ENCODE results near the gene CFAP20. TPM values are rescaled to one million over a fixed set of nuclear protein-coding genes. Genes with fewer than 3 reads are reported as not detected.
"Not testable (repeated sequence)": the region's sequence is repeated elsewhere in the genome, so short reads cannot be mapped to it uniquely, and the experiment has no call there.

The CFAP20 gene
- total RNA-seq, 1 donor from 2014 or later: 30.3 TPM

DNA sequence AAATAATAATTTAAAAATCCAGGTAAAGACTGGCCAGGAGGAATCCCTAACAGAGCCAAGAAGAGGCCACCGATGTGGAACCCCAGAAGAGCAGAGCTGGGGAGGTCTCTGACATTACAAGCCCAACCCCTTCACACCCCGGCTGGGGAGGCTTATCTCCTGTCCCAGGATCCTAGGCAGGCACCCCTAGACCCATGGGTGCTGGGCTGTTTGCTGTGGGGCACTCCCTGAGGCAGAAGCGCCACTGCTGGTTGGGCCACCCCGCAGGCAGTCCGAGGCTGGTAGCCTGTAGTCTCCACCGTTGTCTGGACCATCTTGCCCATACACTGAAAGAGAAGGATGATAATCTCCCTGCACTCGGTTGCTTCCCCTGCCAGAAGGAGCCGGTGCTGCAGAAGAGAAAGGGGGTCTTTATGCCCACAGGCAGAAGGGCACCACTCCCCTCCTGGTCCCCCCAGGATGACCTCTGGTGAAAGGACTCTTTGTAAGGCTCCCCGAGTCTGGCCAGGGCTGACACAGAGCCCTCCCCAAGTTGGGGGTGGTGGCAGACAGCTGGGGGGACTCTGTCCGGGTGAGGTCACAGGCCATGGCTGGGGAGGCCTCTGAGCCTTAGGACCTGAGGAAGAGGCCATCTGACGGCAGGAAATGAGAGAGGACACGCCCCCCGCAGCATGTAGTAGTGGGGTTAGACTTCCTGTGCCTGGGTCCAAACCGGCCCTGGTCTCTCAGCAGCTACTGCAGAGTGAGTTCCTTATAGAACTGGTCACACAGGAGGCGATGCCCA is 34.2 kb downstream of the CFAP20 start:
- DNase-seq (ENCODE audit: low read depth) (no peak), FAIRE-seq (no peak)
- H3K36me3 ChIP-seq (ENCODE audit: control insufficient read depth, insufficient read depth, low read length): no peaks in the 10 kb centered on the region
- no peaks in the 10 kb centered on the region for H3K27me3 ChIP-seq (ENCODE audit: control insufficient read depth, insufficient read depth, low read length)
- TF ChIP-seq, protein P1, sequence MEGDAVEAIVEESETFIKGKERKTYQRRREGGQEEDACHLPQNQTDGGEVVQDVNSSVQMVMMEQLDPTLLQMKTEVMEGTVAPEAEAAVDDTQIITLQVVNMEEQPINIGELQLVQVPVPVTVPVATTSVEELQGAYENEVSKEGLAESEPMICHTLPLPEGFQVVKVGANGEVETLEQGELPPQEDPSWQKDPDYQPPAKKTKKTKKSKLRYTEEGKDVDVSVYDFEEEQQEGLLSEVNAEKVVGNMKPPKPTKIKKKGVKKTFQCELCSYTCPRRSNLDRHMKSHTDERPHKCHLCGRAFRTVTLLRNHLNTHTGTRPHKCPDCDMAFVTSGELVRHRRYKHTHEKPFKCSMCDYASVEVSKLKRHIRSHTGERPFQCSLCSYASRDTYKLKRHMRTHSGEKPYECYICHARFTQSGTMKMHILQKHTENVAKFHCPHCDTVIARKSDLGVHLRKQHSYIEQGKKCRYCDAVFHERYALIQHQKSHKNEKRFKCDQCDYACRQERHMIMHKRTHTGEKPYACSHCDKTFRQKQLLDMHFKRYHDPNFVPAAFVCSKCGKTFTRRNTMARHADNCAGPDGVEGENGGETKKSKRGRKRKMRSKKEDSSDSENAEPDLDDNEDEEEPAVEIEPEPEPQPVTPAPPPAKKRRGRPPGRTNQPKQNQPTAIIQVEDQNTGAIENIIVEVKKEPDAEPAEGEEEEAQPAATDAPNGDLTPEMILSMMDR (IDR thresholded peaks at IDR 0.05; ENCODE audit: insufficient read depth, low read length, severe bottlenecking): no peak
- H3K4me3 ChIP-seq (ENCODE audit: low read depth, low read length): no peak overlapping the region

DNA sequence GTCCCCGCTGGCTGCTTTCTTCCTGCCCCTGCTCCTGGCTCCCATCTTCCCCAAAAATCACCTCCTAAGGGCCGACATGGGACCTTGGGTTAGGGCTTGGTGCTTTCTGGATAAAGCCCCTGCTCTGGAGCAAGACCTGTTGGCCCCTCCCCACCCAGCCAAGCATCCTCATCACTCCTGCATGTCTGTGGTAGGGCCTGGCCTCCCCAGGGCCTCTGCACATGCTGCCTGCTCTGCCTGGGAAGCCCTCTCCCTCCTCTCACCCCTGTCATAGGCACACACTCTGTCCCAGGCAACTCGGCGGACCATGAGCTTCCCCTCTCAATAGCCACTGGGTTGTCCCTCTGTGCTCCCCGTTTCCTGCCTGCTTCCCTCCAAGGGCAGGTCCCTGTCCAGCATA is 35.2 kb downstream of the CFAP20 start:
- no peak for FAIRE-seq
- TF ChIP-seq, protein P1 (IDR thresholded peaks at IDR 0.05; ENCODE audit: insufficient read depth, low read length, severe bottlenecking): no peak
- no peak for DNase-seq (ENCODE audit: low read depth)
- H3K4me3 ChIP-seq (ENCODE audit: low read depth, low read length): no peak overlapping the region
- H3K27me3 ChIP-seq (ENCODE audit: control insufficient read depth, insufficient read depth, low read length): no peaks in the 10 kb centered on the region
- no peaks in the 10 kb centered on the region for H3K36me3 ChIP-seq (ENCODE audit: control insufficient read depth, insufficient read depth, low read length)

DNA sequence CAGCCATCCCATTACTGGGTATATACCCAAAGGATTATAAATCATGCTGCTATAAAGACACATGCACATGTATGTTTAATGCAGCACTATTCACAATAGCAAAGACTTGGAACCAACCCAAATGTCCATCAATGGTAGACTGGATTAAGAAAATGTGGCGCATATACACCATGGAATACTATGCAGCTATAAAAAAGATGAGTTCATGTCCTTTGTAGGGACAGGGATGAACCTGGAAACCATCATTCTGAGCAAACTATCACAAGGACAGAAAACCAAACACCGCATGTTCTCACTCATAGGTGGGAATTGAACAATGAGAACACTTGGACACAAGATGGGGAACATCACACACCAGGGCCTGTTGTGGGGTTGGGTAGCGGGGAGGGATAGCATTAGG is 38.8 kb downstream of the CFAP20 start:
- H3K4me3 ChIP-seq (ENCODE audit: low read depth, low read length); H3K27me3 ChIP-seq (ENCODE audit: control insufficient read depth, insufficient read depth, low read length); FAIRE-seq; H3K36me3 ChIP-seq (ENCODE audit: control insufficient read depth, insufficient read depth, low read length); DNase-seq (ENCODE audit: low read depth): not testable (repeated sequence)

DNA sequence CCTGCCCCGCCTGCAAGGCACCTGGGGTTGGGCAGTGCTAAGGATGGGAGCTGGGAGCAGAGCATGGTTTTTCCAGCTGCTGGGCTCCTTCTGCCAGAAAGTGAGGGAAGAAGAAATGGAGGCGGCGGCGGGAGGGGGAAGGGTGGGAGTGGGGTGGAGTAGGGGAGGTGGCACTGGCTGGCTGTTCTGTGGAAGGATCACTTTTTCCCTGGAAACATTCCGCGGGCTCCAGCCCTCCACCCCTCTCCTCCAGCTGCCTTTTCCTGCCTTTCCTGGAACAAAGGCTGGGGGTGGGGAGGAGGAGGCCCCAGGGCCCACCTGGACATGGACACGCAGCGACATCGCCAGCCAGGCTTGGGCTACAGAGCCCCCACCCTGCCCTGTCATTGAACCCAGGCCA is 41.1 kb downstream of the CFAP20 start:
- H3K4me3 ChIP-seq (ENCODE audit: low read depth, low read length): no peak overlapping the region
- DNase-seq (ENCODE audit: low read depth) (no peak), FAIRE-seq (no peak)
- TF ChIP-seq, protein P1 (IDR thresholded peaks at IDR 0.05; ENCODE audit: insufficient read depth, low read length, severe bottlenecking): no peak
- H3K36me3 ChIP-seq (ENCODE audit: control insufficient read depth, insufficient read depth, low read length): no peaks in the 10 kb centered on the region
- H3K27me3 ChIP-seq (ENCODE audit: control insufficient read depth, insufficient read depth, low read length): no peaks in the 10 kb centered on the region

DNA sequence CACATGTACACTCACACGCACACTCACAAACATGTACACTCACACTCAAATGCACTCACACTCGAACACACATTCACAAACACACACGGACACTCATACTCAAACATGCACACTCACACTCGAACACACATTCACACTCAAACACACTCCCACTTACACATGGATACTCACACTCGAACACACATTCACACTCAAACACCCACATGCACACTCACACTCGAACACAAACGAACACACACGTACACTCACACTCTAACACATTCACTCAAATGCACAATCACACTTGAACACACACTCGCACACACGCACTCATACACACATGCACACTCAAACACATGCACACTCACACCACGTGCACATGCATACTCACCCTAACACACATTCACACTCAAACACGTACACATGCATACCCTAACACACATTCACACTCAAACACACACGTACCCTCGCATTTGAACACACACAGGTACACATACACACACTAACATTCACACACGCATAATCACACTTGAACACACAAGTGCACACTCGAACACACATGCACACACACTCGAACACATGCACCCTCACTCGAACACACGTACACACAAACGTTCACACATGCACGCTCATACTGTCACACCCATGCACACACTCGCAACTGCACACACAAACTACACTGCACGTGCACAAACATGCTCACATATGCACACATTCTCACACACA is 41.8 kb downstream of the CFAP20 start:
- peak; percentile 99 for FAIRE-seq
- H3K27me3 ChIP-seq (ENCODE audit: control insufficient read depth, insufficient read depth, low read length): no peaks in the 10 kb centered on the region
- H3K4me3 ChIP-seq (ENCODE audit: low read depth, low read length): no peak overlapping the region
- DNase-seq (ENCODE audit: low read depth): no peak
- H3K36me3 ChIP-seq (ENCODE audit: control insufficient read depth, insufficient read depth, low read length): no peaks in the 10 kb centered on the region
- TF ChIP-seq, protein P1 (IDR thresholded peaks at IDR 0.05; ENCODE audit: insufficient read depth, low read length, severe bottlenecking): no peak

DNA sequence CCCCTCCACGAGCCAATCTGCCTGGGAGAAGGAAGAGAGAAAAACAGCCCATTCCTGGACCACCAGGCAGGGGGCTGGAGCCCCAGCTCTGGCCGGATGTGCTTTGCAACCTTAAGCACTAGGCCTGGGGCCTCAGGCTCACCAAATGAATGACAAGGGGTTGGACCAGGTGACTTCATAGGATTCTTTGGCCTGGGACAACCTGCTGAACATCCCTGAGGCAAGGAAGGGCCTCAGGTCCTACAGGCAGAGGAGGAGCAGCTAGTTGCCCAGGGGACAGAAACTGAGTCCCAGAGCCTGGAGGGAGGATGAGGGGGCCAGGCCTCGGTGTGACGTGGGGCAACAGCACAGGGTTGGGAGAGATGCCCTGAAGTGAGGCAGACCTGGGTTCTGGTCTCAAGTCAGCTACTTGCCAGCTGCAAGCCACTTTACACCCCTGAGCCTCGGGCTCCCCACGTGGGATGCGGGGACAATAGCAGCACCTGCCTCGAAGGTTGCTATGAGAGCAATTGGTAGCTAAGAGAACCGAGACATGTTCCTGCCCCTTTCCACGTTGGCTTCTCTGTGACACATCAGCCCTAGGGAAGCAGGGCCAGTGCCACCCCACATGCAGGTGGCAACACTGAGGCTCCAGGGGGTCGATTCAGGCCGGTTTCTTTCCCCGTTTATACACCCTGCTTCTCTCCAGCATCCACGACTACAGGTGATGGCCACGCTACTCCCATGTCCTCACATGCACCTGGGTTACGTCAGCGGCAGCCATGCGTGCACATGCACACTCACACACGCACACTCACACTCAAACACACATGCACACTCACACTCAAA is 42.6 kb downstream of the CFAP20 start:
- no peak for DNase-seq (ENCODE audit: low read depth)
- Histone ChIP-seq H3K4me3 (ENCODE audit: low read depth, low read length) (no peak overlapping the region), H3K36me3 (ENCODE audit: control insufficient read depth, insufficient read depth, low read length) (no peaks in the 10 kb centered on the region), H3K27me3 (ENCODE audit: control insufficient read depth, insufficient read depth, low read length) (no peaks in the 10 kb centered on the region)
- no peak for FAIRE-seq
- TF ChIP-seq, protein P1 (IDR thresholded peaks at IDR 0.05; ENCODE audit: insufficient read depth, low read length, severe bottlenecking): no peak

All from bronchial epithelial cell (primary cell).